DMS114 treated with DMSO at 0.1 percent for 48 hours (cell line): ENCODE data around the gene SPCS3.
A peak's percentile ranks its signal among the peaks of the same experiment; 100 is the strongest.
"Not testable (repeated sequence)": the region's sequence is repeated elsewhere in the genome, so short reads cannot be mapped to it uniquely, and the experiment has no call there.

ENCODE experiments used
- DNase-seq: peaks from one replicate; lab custom pipeline; 2025; ENCODE audit not compliant: unreplicated experiment; lab: John Stamatoyannopoulos, UW

SPCS3 gene

GRCh38 chr4:176319704-176320339 is at the start of gene SPCS3:
SPCS3 (plus strand) TSS chr4:176319966; CDS start chr4:176320077, 111 bp downstream.
- DNase-seq: peak; percentile 80

- DNase-seq: no peak
Measured at GRCh38 chr4:176270669-176271068, 49.1 kb upstream of the SPCS3 start.

- DNase-seq: no peak
Measured at GRCh38 chr4:176271749-176272148, 48.0 kb upstream of the SPCS3 start.

GRCh38 chr4:176272799-176273198 is 47.0 kb upstream of the SPCS3 start:
- no peak for DNase-seq

GRCh38 chr4:176273736-176274135 is 46.0 kb upstream of the SPCS3 start:
- no peak for DNase-seq

GRCh38 chr4:176274441-176274840 is 45.3 kb upstream of the SPCS3 start:
- DNase-seq: no peak

GRCh38 chr4:176276710-176277109 is 43.1 kb upstream of the SPCS3 start:
- DNase-seq: no peak

- DNase-seq: peak; percentile 41
Measured at GRCh38 chr4:176277162-176277904, 42.4 kb upstream of the SPCS3 start.

GRCh38 chr4:176279560-176279959 is 40.2 kb upstream of the SPCS3 start:
- DNase-seq: not testable (repeated sequence)

GRCh38 chr4:176286728-176287127 is 33.0 kb upstream of the SPCS3 start:
- no peak for DNase-seq

GRCh38 chr4:176287546-176287945 is 32.2 kb upstream of the SPCS3 start:
- no peak for DNase-seq

- DNase-seq: no peak
Measured at GRCh38 chr4:176288020-176288419, 31.7 kb upstream of the SPCS3 start.

GRCh38 chr4:176289561-176289960 is 30.2 kb upstream of the SPCS3 start:
- no peak for DNase-seq

- DNase-seq: no peak
Measured at GRCh38 chr4:176290520-176290919, 29.2 kb upstream of the SPCS3 start.

- no peak for DNase-seq
Measured at GRCh38 chr4:176291748-176292147, 28.0 kb upstream of the SPCS3 start.

GRCh38 chr4:176292920-176293319 is 26.8 kb upstream of the SPCS3 start:
- DNase-seq: no peak

- DNase-seq: no peak
Measured at GRCh38 chr4:176293660-176294059, 26.1 kb upstream of the SPCS3 start.

- not testable (repeated sequence) for DNase-seq
Measured at GRCh38 chr4:176295907-176296306, 23.9 kb upstream of the SPCS3 start.

GRCh38 chr4:176298664-176299063 is 21.1 kb upstream of the SPCS3 start:
- no peak for DNase-seq

GRCh38 chr4:176300036-176300435 is 19.7 kb upstream of the SPCS3 start:
- no peak for DNase-seq

GRCh38 chr4:176300565-176300964 is 19.2 kb upstream of the SPCS3 start:
- no peak for DNase-seq
